Inflammatory macrophage (primary cell): ENCODE data around the gene STK32C.

Experiments used
- DNase-seq, 2 donors: peaks; one replicate each; pipeline ENCODE4 v3.0.0-alpha.2; 2020 to 2022

The STK32C gene

GRCh38 chr10:132195366-132196075 is 112.2 kb downstream of the STK32C start:
- no peak for DNase-seq

- no peak for DNase-seq
Measured at GRCh38 chr10:132194726-132195125, 113.0 kb downstream of the STK32C start.

DNA sequence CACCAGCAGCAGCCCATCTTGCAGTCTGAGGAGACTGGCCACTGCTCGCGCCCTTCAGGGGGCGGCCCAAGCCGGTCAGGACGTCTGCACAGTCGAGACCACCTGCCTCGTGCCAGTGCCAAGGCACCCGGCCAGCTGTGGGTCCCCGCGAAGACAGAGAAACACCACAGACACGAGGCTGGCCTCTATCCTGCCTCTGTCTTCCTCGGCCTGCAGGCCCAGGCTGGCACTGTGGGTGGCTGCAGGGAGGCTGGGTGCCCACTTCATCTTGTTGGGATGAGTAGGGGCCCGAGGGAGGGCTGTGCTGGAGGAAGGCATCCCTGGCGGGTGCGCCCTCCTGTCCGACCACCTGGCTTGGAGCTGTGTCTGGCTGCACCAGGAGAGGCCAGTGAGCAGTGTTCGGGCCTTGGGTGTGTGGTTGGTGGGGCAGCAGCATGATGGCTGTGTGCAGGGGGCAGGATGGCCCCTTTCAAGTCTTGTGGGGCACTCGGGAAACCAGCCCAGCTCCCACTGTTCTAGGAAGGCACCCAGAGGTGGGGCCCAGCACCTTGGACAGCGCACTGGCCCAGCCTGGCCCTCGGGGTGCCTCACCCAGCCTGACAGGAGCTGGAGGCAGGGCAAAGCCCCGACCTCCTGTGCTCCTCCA is 113.7 kb downstream of the STK32C start:
- DNase-seq = peak in 1 of 2 donors; percentile 19

DNA sequence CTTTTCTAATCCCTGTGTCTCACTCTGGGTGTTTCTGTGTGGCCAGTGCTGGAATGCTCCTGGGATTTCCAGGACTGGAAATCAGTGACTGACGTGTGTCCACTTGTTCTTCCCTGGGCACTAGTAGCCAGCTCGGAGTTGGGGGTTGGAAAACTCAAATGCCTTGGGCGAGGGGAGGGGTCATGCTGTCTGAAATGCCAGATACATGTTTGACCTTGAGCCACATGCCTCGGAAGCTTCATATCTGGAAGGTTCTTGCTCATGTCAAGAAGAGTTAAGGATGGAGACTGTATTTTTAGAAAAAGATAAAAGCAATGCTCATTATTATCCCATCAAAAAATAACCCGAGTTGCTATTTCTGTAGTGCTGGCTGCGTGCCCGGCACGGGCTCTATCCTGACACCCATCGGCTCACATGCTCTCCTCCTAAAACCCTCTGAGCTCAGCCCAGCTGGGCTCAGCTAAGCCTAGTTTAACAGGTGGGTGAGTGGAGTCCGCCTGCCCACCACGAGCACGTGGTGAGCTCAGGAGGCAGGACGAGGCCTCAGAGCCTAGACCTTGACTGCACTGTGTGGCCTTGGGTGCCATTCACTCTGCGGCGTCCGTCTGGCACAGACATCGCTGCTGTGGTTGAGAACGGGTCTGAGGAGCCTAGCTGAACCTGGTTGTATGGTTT is 114.6 kb downstream of the STK32C start:
- DNase-seq = no peak

DNA sequence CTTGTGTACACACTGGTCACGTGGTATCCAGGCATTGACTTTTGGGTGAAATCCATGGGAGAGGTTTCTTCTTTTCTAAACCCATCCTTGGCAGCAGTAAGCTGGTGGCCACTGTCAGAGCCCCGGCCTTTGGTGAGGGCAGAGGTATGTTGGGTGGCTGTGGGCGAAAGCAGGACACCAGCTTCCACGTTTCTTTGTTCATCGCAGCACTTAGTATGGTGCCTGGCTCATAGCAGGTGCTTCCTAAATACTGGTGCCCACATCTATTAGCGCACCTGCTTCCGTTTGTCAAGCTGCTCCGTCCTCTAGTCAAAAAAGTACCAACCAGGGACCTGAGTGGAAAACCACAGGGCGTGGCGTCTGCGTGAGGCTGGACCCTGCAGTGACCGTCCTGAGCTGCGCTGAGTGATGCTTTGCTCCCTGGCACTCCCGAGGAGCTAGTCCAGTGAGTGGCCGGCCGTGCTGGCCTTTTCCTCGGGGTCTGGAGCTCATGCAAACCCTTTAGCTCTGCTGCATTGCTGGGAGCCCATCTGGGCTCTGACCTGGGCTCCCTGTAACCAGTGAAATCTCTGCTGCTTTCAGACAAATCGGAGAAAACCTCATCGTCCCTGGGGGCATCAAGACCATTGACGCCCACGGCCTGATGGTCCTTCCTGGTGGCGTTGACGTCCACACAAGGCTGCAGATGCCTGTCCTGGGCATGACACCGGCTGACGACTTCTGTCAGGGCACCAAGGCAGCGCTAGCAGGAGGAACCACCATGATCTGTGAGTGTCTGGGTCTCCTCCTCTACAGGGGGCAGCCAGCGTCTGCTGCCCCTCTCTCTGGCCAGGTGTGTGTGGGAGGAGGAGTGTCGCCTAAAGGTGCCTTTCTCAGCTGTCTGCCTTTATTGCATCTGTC is 115.4 kb downstream of the STK32C start:
- no peak for DNase-seq

DNA sequence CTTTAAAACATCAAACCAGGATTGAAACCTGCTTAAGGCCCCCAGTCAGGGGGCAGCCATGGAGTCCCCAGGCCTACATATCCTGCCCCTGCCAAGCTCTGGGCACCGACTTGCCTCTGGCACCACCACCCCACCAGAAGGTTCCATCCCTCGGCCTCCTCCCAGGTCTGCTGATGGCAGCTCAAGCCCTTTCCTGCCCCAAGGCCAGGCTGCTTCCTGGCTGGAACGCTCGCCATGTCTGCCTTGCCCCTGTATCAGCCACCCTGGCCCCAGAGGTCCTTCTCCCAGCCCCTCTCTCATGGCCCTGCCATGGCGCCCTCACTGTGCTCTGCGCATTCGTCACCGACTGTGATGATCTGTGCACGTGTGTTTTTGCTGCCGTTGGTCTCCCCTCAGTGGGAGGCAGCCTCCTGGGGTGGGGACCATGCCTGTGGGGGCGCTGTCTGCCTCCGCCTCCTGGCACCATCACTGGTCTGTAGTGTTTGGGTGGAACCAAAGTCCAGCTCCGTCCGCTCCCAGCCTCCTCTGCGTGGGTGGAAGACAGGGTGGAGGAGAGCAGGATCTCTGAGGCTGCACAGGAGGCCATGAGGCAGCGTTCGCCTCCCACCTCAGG is 117.8 kb downstream of the STK32C start:
- no peak for DNase-seq

DNA sequence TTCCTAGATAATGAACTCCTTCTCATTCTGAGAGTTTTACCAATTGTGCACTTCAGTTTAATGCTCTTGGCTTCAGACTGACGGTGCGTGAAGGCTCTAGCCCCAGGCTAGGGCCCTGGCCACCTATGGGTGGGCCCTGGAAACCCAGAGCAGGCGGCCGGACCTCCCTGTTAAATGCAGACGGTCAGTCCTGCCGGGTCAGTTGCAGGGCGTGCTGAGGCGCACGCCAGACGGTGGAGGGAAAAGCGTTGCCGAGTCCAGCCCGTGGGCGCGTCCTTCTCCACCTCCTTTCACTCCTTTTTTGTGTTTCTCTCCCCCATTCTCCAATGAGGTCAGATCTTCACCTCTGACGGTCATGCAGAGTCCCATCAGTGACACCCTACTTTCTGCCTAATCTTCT is 118.7 kb downstream of the STK32C start:
- no peak for DNase-seq

DNA sequence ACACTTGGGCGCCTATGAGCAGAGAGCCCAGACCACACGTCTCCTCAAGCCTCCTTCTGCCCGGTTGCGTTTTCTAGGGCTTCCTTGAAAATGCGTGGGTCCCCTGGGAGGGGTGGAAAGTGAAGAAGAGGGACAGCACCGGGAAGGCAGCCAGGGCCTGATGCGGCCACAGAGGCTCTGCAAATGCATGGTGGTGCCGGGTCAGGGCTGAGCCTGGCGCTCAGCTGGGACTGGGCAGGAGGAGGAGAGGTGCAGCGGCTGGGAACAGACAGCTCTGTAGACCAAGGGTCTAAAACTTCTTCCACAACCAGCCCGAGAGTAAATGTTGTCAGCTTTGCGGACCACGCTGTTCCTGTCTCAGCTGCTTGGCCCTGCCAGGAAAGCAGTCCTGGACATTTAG is 119.4 kb downstream of the STK32C start:
- DNase-seq = no peak

- no peak for DNase-seq
Measured at GRCh38 chr10:132187430-132188138, 120.2 kb downstream of the STK32C start.

- DNase-seq = peak in 1 of 2 donors; percentile 6
Measured at GRCh38 chr10:132186488-132187429, 121.0 kb downstream of the STK32C start, which contains the start of gene DPYSL4. Gene DPYSL4, plus strand, starts transcription at chr10:132186948. Its CDS starts 116 bp downstream, at chr10:132187064.

GRCh38 chr10:132185601-132186487 is 121.9 kb downstream of the STK32C start:
- peak in 1 of 2 donors; percentile 39 for DNase-seq

DNA sequence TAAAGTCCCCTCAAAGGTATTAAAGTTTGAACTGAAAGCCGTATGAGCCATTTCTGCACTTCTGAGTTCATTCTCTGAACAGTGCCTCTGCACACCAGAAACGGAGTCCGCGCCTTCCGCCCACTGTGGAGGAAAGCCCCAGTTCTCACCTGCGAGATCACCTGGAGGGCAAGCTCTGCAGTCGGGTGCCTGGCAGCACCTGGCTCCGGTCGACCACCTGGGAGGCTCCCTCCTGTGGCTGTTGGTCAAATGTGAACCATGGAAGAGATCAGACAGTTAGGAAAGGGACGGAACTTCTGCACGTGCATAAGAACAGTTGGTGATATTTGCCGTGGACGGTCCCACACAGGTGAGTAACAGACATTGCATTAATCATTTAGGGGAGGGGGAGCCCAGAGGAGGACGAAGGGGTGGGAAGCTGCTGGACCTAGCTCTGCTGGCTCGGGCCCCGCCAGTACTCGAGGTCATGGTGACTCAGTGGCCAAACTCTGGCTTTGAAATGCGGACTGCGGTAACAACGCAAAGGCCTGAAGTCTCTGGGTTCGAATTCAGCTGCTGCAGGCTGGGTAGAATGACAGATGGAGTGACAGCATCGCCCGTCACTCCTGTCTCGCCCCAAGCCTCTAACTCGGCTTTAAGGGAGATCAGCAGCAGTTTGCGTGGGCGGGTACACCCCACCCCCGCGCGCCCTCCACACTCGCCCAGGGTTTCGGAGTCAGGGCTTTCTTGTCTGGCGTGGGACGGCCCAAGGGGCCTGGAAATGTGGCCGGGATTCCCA is 122.7 kb downstream of the STK32C start:
- DNase-seq = no peak

GRCh38 chr10:132183046-132183445 is 124.7 kb downstream of the STK32C start:
- DNase-seq = no peak

- DNase-seq = no peak
Measured at GRCh38 chr10:132182591-132182990, 125.2 kb downstream of the STK32C start.

GRCh38 chr10:132181691-132182425 is 125.9 kb downstream of the STK32C start:
- no peak for DNase-seq

- DNase-seq = no peak
Measured at GRCh38 chr10:132180736-132181135, 127.0 kb downstream of the STK32C start.

DNA sequence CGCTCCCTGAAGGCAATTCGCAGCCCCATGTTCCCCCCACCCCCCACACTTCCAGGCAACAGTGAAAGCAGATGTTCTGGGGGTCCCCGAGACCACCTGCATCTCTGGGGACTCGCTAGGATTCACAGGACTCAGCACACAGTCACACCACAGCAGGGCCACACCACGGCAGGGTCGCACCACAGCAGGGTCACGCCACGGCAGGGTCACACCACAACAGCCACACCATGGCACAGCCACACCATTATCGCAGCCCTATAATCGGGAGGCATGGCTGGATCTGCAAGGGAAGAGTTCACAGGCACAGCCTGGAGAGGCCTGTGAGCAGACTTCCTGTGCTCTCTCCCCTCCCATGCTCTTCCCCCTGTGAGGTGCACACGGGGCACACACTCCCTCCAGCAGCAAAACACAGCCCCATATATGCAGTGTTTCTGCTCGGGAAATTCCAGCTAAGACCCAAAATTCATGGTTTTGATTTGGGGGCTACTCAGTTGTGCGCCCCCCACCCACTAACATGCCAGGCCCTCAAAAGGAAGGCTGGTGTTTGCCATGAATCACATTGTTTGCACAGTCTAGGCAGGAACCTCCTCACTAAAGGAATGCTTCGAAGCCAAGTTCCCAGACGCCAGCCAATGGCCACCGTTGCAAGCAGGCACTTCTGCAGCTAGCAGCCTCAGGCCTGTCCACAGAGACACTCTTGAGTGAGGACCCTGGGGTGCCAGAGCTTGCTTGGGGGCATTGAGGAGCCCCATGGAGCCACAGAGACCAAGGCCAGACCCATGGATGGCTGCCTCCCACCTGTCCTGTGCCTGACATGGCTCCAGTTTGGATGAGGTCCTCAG is 128.0 kb downstream of the STK32C start:
- DNase-seq = no peak
